GM21367 (cell line): Measurements from ENCODE around the gene DPF3.
"Not testable (repeated sequence)": the region's sequence is repeated elsewhere in the genome, so short reads cannot be mapped to it uniquely, and the experiment has no call there.

Source experiments
- ATAC-seq: cut with Tn5 transposase; IDR thresholded peaks from one replicate; pipeline ENCODE4 v1.9.1; 2021; ENCODE audit not compliant: unreplicated experiment

The DPF3 gene

DNA sequence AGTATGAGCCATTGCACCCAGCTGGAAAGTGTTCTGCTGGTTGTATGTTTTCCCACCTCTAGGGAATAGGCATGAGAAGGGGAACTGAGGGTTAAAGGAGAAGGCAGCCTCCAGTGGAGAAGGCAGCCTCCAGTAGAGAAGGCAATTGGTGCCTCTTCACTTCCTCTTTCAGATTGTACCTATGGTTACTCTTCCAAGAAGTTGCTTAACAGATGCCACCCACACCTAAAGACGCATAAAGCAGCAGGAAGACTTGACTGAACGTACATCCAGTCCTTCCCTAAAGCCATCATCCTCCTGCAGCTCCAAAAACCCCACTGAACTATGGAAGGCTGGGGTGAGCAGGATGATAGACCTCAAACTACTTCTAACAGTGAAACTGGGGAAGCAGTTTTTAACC lies 13.1 kb downstream of the DPF3 start:
- no peak for ATAC-seq

DNA sequence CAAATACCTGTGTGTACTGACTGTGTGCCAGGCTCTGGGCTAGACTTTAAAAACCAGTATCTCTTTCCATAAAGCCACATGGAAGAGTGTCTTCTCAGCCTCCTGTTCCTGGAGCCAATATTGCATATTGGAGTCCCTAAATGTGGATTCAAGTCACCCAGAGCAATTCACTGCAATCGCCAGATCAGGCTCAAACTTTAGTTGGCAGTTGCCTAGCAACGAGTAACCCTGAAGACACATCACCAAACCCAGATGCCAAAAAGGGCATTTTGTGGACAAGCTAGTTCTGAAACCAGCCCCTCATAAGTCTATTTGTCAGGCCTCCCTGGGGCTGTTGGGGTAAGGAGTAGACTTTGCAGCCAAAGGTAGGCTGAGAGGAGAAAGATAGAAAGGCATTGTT lies 13.7 kb downstream of the DPF3 start:
- ATAC-seq = no peak

DNA sequence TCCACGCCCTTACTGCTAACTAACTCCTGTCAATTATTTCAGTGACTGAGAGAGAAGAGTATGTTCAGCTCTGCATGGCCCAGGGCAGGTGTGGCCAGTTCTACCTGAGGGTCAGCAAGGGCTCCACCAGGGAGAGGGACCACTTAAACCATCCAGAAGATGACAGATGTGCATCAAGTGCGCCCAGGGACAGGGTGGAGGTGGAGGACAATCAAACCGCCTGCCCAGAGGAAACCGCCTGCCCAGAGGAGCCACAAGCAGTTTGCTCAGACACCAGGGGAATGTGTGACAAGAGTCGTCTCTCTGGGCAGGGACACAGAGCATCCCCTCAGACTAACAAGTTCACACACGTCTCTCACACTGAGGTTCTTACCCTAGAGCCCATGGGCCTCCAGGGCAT lies 14.5 kb downstream of the DPF3 start:
- no peak for ATAC-seq

DNA sequence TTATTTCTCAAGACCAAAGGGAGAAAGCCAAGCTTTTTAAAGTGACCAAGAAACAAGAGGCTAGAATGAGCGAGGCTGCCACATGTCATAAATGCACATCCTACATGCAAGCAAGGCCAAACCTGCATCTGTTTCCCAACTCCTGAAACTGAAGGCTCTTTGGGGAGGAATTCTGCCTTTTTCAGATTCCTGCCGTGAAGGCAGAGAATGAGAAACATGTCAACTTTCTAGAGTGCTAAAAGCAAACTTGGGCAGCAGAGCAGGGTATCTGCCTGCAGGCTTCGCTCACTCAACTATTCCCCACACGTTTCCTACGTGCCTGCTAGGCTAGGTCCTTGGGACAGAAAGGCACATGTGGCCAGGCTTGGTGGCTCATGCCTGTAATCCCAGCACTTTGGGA lies 15.2 kb downstream of the DPF3 start:
- ATAC-seq = no peak

DNA sequence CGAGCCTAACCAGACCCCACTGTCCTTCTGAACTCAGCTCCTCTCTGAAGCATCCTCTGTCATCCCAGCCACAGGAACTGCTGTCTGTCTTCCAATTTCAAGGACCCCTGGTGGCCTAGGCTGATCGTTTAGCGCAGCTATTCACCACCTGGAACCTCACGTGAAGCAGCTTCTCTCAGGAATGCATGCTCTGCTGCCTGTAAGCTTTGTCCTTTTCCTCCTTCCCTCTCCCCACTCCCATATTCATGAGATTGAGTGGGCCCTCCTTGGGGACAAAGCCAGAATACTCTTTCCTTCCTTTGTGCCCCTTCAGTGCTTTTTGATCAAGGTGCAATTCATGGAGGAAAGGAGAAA lies 17.2 kb downstream of the DPF3 start:
- ATAC-seq = no peak

DNA sequence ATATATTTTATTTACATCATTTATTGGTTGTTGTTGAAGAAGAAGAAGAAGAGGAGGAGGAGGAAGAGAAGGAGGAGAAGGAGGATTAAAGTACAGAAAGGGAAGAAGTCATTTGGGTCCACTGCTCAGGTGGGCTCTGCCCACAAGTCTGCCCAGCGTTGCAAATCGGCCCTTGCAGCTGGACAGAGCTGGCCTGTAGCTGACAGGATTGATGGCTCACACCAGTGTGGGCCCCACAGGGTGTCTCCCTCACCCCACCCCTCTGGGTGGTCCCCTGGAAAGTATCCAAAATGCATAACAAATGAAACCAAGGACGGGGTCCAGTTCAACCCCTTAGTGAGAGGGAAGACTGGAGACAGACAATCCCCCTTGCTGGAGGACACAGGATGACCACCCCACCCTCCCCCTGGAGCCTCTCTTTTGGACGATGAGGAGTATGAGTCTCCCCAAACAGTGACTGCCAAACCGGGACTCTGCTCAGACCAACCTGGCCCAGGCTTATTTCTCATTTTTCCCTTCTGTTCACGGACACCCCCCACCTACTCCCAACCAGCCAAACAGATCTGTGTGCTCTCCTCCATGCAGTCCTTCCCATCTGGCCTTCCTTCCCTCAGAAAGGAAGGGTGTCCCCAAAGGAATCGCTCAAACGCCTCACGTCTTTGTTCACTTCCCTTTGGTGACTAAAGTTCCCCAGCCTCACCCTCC lies 17.7 kb downstream of the DPF3 start:
- ATAC-seq = no peak

DNA sequence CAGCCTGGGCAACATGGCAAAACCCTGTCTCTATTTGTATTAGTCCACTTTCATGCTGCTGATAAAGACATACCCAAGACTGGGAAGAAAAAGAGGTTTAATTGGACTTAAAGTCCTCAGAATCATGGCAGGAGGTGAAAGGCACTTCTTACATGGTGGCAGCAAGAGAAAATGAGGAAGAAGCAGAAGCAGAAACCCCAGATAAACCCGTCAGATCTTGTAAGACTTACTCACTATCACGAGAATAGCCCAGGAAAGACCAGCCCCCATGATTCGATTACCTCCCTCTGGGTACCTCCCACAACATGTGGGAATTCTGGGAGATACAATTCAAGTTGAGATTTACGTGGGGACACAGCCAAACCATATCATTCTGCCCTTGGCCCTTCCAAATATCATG lies 23.0 kb downstream of the DPF3 start:
- ATAC-seq = not testable (repeated sequence)

DNA sequence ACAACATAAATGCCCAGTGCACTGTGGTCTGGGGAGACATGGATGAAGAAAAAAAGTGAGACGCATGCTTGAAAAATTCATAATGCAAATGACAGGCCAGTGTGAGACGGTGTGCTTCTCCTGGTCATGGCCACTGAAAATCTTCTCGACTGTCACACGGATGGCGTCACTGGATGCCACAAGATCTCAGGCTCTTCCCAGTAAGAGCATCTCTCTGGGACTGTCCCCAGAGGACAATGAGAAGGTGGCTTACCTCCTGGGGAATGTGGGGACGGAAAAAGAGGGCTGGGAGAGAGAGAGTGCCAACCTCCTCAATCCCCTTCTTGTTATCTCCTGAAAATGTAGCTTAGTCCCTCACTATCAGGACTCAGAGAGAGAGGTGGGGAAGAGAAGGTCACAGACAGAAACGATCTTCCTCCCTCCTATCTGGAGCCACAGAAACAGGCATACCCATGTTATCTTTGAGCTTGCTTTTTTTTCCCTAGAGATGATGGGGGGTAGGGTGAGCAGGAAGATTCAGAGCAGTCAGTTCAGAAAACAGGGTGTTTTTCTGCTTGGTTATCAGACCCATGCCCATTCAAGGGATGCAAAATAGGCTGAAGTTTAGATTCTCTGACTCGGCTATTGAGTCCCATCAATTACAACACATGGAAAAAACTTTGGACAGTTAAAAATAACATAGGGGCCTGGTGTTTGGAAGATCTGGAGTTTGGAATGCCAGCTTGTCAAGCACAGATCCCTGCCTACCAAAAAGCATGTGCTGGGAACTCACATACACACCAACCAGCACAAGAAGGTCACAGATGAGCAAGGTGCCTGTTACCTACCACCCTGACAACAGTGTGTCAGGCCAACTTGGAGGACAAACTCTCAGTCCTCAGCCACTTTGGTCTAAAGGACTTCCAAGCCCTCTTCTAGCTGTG lies 24.2 kb downstream of the DPF3 start:
- ATAC-seq = no peak

DNA sequence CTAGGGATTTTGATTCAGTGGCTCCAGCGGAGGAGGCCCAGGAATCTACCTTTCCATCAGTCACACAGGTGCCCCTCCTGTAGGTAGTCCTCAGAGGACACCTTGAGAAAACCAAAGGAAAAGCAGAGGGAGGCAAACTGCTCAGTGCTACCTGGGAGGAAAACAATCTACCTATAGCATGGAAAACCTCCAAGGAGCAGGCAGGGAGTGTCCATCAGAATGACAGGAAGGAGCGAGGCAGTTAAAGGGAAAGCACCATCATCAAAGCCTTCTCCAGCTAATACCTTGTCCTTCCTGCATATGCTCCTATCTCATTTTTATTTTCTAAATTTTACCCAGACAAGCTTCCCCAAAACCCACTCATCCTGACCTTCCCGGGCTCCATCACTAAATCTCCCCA lies 25.4 kb downstream of the DPF3 start:
- ATAC-seq = no peak

DNA sequence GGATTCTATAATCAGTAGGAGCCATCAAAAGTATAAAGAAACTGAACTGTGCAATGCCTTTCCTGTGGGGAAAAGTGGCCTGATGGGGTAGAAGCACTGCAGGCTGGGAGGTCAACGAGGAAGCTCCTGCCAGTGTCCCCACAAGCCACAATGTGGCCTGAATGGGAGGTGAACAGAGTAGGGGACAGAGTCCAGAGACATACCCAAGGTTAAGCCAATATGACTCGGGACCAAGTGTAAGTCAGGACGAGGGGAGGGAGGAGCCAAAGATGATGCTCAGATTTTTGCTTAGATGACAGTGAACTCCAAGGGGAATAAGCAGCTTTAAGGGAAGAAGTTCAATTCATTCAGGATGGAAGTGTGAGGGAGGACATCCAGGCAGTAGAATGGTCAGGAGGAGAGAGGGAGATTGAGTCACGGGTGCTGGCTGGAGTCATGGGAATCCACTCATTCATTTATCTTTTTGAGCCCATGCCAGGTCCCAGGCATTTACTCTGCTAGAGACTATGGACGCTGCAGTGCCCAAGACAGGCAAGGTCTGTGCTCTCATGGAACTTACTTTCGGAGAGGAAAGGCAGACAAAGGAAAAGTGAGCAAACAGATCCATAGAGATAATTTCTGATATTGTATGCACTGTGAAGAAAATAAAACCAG lies 29.1 kb downstream of the DPF3 start:
- no peak for ATAC-seq

DNA sequence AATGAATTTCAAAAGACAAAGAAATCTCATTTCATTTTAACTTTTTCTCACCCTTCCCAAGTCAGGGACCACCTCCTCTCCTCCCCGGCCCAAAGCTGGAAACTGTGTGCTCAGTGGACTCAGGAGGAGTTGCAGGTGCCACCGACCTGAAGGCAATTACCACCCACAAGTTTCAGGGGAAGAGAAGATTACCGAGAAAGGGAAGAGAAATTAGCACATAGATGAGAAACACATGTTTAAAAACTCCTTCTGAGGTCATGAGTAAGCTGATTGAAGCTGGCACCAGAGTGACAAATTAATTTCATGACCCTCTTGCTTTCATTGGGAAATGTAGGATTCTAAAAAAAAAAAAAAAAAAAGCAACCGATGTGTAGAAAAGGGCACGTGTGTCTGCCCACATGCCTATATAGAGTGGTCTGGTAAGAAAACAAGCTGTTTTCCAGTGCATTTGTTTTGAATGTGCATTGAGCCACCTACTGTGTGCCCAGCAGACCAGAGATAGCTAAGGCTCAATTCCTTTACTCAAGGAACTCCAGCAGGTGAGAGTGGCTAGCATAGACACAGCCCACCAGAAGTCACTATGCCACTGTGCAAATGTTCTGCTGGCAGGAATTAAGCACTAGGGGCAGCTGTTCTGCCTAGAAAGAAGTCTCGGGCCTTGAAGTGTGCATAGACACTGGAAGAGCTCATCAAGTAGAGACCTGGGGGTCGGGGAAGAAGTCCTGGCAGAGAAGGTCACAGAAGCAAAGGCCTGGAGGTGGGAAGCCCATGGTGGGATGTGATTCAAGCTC lies 30.5 kb downstream of the DPF3 start:
- no peak for ATAC-seq

DNA sequence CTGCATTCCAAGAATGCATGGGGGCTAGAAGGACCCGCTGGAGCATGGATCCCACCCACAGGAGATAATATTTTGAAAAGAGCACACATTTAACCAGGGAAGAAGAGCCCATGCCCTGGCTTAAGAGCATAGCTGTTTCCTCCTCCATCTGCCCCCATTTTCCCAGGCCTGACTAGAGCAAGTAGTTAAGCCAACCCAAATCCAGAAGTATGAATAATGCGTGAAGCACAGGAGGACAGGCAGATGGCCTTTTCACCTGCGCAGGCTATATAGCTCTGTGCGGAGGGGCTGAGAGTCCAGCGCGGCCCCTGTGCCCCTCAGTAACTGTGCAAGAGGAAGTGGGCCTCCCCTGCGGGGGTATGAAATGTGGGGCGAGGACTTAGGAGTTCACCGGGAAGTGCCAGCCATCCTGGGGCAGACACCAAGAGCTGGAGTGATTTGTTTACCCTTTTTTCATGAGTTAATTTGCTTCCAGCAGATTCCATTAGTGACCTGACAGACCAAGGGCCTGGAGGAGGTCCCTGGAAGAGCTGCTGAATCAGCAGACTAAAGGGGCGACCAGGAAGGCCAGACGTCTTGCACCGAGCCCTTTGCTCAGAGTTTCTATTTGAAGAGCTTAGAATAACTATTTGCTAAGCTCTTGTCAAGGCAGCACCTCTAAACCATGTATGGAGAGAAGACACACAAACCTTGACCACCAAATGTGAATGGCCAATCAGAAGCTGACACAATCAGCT lies 37.2 kb downstream of the DPF3 start:
- no peak for ATAC-seq

DNA sequence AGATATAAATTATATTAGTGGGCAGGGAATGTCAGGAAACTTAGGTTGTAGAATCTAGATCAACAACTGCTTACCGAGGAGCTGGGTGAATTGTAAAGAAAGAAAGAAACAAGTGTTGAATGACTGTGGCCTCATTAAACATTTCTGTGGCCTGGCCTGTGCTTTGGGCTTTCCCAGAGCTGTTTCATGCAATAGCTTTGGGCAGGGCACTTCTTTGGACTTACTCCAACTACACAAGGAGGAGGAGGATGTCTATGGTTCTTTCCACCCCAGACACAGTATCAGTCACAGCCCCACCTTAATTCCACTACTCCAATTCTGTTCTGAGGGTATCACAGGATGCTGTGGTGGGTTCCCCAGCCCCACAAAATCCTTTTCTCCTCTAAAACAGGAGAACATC lies 38.0 kb downstream of the DPF3 start:
- no peak for ATAC-seq

DNA sequence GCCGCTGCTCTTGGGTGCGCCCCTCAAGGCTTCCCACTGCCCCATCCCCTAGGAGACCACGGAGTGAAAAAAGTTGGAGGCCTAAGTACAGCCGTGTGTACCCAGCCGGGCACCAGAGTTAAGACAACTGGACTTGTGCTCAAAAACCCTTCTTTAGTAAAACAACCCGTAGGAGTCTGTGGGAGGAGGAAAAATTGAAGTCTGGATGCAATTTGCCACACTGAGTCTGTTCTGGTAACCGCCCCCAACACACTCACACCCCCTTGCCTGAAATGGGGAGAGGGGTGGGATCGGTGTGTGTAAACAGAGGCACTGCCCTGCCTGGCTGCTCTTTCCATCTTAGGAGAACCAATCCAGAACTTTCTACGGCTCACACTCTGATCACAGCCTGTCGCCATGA lies 41.7 kb downstream of the DPF3 start:
- ATAC-seq = no peak

DNA sequence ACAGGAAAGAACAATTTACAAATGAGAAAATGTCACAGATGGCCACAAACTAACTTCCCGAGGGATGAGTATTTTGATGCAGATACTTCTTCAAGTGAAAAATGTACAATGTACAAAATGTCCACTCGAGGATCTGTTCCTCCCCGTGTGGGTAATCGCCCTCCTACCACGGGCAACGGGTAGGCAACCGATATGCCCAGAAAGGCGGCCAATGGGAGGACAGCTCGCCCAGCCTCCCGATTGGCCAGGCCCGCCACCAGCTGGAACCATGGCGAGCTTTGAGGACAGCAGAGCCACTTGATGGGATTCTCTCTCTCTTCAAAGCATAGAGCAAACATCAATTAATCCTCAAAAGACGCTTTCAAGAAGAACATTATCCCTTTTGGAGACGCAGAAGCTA lies 42.3 kb downstream of the DPF3 start:
- ATAC-seq = no peak

DNA sequence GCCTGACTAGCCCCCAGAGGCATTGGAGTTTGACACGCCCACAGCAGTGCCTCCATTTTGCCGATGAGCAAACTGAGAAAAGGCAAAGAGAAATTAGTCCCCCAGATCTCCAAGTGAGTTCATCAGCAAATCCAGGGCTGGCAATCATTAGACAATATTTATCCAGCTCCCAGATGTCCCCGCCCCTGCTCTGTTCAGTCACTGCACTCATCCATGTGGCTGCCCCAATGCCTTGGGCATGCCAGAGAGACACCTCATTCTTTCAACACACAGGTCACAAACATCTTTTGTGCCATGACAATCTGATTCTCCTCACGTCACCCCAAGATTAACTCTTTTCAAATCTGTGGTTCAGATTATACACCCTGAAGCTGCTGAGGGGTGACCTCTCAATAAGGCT lies 43.5 kb downstream of the DPF3 start:
- ATAC-seq = no peak

DNA sequence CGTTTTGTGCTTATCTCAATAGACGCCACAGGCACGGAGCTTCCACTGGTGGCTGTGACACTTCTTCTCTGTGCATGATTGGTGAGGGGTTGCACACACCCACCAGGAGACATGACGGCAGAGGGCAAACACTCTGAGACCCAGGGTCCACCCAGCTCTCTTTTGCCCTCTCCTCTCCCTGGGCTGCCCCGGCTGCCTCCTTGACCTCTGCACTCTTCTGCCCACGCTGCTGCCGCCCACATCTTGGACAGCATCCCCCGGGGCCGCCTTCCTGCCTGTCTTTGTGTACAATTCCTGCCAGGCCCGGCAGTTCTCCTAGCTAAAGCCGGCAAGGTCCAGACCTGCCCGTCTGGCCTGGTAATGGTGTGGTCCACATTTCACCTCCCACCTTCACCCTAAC lies 44.7 kb downstream of the DPF3 start:
- no peak for ATAC-seq

DNA sequence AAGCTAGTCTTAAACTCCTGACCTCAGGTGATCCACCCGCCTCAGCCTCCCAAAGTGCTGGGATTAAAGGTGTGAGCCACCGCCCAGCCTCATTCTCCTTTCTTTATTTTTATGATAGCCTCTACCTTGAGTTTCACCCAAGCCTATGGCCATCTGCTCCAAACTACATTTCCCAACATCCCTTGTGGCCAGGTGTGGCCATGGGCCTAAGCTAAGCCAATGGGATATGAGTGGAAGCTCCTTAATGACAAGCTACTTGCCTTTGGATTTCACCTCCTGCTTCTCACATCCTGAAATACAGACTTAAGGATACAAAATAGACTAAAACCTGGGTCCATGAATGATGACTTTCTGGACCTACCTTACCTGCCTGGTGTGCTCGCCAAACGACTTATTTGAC lies 46.2 kb downstream of the DPF3 start:
- ATAC-seq = no peak

DNA sequence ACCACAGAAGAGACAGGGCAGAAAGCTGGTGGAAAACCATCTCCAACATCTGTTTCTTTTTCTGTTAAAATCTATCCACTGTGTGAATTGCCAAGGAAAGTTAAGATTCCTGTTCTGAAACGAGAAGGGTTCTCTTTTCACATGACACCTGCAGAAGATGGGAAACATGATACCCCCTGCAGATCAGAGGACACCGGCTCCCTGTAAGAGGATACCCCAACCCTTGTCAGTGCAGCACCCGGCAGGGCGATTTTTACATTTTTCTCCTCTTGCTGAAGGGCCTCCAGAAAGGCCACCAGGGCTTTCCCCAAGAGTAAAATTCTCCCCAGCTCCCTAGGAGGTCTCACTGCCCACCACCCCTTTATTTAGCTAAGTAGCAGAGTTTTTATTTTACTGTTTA lies 48.2 kb downstream of the DPF3 start:
- no peak for ATAC-seq

DNA sequence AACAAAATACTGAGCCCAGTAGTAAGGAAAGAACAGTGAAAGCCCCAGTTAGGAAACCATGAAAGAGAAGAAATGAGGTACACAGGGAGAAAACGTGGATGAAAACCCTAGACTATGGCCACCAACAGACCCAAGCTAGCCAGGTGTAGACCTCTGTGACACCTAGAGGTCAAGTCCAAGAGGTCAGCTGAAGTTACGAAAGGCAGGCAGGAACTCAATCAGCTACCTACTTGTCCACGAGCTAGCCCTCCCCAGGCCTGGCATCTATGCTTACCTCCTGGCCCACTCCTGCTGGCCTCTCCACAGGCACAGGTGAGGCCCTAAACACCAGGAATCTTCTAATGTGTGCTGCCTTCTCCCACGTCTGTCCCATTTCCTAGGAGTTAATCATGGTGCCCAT lies 48.7 kb downstream of the DPF3 start:
- ATAC-seq = no peak

DNA sequence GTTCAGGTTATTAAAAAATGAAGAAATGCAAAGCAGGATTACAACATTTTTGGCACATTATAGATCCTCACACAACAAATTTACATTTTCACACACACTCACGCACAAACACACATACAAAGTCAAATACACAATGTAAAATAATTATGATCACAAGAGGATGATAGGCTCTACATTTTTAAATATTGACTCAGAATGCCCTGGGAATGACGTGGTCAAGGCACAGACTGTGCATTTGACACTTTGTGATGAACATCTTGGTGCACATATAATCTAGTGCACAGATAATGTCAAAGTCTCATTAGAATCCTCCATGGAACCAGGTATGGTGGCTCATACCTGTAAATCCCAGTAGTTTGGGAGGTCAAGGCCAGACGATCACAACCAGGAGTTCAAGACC lies 49.4 kb downstream of the DPF3 start:
- no peak for ATAC-seq
